Trophoblast cell (in vitro differentiated cells and primary cell): ENCODE results near the gene ZBTB21.

Source experiments
- DNase-seq, 2 donors: peaks; one replicate each; pipeline ENCODE4 v3.0.0-alpha.2; 2016
- H2AFZ ChIP-seq: 2 replicates; pipeline ENCODE4 v1.6.1; 2013; ENCODE audit warnings: low read length, moderate library complexity, mild to moderate bottlenecking; ENCODE audit not compliant: insufficient read depth, poor library complexity
- H2AK5ac ChIP-seq: 2 replicates; pipeline ENCODE4 v1.6.1; 2013; ENCODE audit warnings: mild to moderate bottlenecking, low read length
- H2BK120ac ChIP-seq: 2 replicates; pipeline ENCODE4 v1.6.1; 2013; ENCODE audit warnings: low read length, mild to moderate bottlenecking, moderate library complexity; ENCODE audit not compliant: insufficient read depth, poor library complexity
- H2BK12ac ChIP-seq: 2 replicates; pipeline ENCODE4 v1.6.1; 2013; ENCODE audit warnings: mild to moderate bottlenecking, low read length, moderate library complexity
- H2BK5ac ChIP-seq: 2 replicates; pipeline ENCODE4 v1.6.1; 2013; ENCODE audit warnings: low read length, low read depth, moderate library complexity, mild to moderate bottlenecking; ENCODE audit not compliant: poor library complexity
- H3K14ac ChIP-seq: 2 replicates; pipeline ENCODE4 v1.6.1; 2013; ENCODE audit warnings: mild to moderate bottlenecking, low read length
- H3K18ac ChIP-seq: 2 replicates; pipeline ENCODE4 v1.6.1; 2013; ENCODE audit warnings: mild to moderate bottlenecking, low read length
- H3K23ac ChIP-seq: 2 replicates; pipeline ENCODE4 v1.6.1; 2013; ENCODE audit warnings: low read length
- H3K27ac ChIP-seq: 2 replicates; pipeline ENCODE4 v1.5.1; 2013; ENCODE audit warnings: low read depth, mild to moderate bottlenecking, inconsistent platforms, low read length, moderate library complexity
- H3K27me3 ChIP-seq: 2 replicates; pipeline ENCODE4 v1.6.1; 2013; ENCODE audit warnings: inconsistent platforms, mild to moderate bottlenecking, low read length, moderate library complexity; ENCODE audit not compliant: insufficient read depth
- H3K36me3 ChIP-seq, 2 experiments: 1 replicate in 1 of 2; 2 replicates in 1 of 2; pipeline ENCODE4 v1.6.1; 2013; ENCODE audit warnings: low read length in 2 of 2, mild to moderate bottlenecking in 2 of 2, moderate library complexity in 1 of 2; ENCODE audit not compliant: insufficient read depth in 2 of 2, control insufficient read depth in 1 of 2
- H3K4ac ChIP-seq: 2 replicates; pipeline ENCODE4 v1.6.1; 2013; ENCODE audit warnings: low read depth, mild to moderate bottlenecking, low read length, moderate library complexity
- H3K4me1 ChIP-seq, 2 experiments: 1 replicate in 1 of 2; 2 replicates in 1 of 2; pipeline ENCODE4 v1.6.1; 2013; ENCODE audit warnings: low read length in 2 of 2, mild to moderate bottlenecking in 2 of 2, moderate library complexity in 1 of 2; ENCODE audit not compliant: insufficient read depth in 2 of 2, control insufficient read depth in 1 of 2
- H3K4me2 ChIP-seq: 2 replicates; pipeline ENCODE4 v1.6.1; 2013; ENCODE audit warnings: inconsistent platforms, mild to moderate bottlenecking, low read length, moderate library complexity
- H3K4me3 ChIP-seq: 2 replicates; pipeline ENCODE4 v1.5.1; 2013; ENCODE audit warnings: mild to moderate bottlenecking, low read depth, low read length, inconsistent platforms
- H3K79me1 ChIP-seq: one replicate; pipeline ENCODE4 v1.6.1; 2013; ENCODE audit warnings: low read length
- H3K79me2 ChIP-seq: 2 replicates; pipeline ENCODE4 v1.6.1; 2013; ENCODE audit warnings: low read length, mild to moderate bottlenecking; ENCODE audit not compliant: control insufficient read depth, insufficient read depth, poor library complexity
- H3K9ac ChIP-seq: 2 replicates; pipeline ENCODE4 v1.6.1; 2013; ENCODE audit warnings: mild to moderate bottlenecking, low read length
- H3K9me3 ChIP-seq: 2 replicates; pipeline ENCODE4 v1.6.1; 2013; ENCODE audit warnings: low read depth, mild to moderate bottlenecking, control low read depth, inconsistent platforms, low read length; ENCODE audit not compliant: insufficient read depth
- H4K12ac ChIP-seq: 2 replicates; pipeline ENCODE4 v1.6.1; 2013; ENCODE audit warnings: low read depth, mild to moderate bottlenecking, low read length, moderate library complexity
- H4K8ac ChIP-seq: 2 replicates; pipeline ENCODE4 v1.6.1; 2013; ENCODE audit warnings: low read depth, mild to moderate bottlenecking, low read length, moderate library complexity
- H4K91ac ChIP-seq: one replicate; pipeline ENCODE4 v1.6.1; 2013; ENCODE audit warnings: low read depth, mild to moderate bottlenecking, low read length, moderate library complexity
- WGBS: extraction: QIAGEN DNeasy Blood & Tissue Kit; methylation state at CpG from one replicate; pipeline ENCODE4 v1.1.7; 2013; ENCODE audit warnings: missing lambda C conversion rate; ENCODE audit not compliant: insufficient read length, insufficient coverage; ENCODE audit errors: extremely low coverage; 5-methylcytosine and 5-hydroxymethylcytosine counted together

ZBTB21 gene

DNA sequence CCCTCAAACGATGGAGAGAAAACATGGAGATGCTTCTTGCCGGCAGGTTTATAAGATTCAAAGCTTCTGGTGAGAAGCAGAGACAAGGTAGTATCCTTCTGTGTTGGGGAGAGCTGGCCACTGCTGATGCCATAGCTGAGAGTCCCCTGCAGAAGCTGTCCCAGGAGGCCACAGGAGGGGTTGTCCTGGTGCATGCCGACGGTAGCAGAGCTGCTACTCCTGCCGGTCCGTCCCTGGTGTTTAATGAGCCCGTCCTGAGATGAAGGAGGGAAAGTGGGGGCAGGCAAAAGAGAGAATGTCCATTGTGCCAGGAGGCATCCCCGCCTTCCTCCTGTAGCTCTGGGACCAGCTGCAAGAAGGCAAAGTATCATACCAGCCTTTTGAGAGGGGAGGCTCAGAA lies 46.0 kb downstream of the ZBTB21 start:
- no peak overlapping the region for H3K4me2 ChIP-seq
- no peaks in the 10 kb centered on the region for H3K36me3 ChIP-seq
- H3K27me3 ChIP-seq: no peaks in the 10 kb centered on the region
- H3K79me1 ChIP-seq: no peaks in the 10 kb centered on the region
- no peaks in the 10 kb centered on the region for H3K79me2 ChIP-seq
- no peak overlapping the region for H3K9ac ChIP-seq
- no CpG with 5 or more reads among the region's 8 CpGs for WGBS
- H3K14ac ChIP-seq: no peak overlapping the region
- no peak overlapping the region for H2AFZ ChIP-seq
- no peak overlapping the region for H2BK12ac ChIP-seq
- no peak overlapping the region for H2BK120ac ChIP-seq
- H2BK5ac ChIP-seq: no peak overlapping the region
- no peak overlapping the region for H3K4ac ChIP-seq
- no peak overlapping the region for H2AK5ac ChIP-seq
- H4K8ac ChIP-seq: no peak overlapping the region
- H3K4me3 ChIP-seq: no peak overlapping the region
- H4K91ac ChIP-seq: no peak overlapping the region
- no peaks in the 10 kb centered on the region for H3K4me1 ChIP-seq
- H3K9me3 ChIP-seq: no peaks in the 10 kb centered on the region
- H3K18ac ChIP-seq: no peak overlapping the region
- H4K12ac ChIP-seq: no peak overlapping the region
- DNase-seq: no peak
- no peak overlapping the region for H3K23ac ChIP-seq
- no peak overlapping the region for H3K27ac ChIP-seq

GRCh38 chr21:41962425-41962966 lies 47.7 kb downstream of the ZBTB21 start:
- Histone ChIP-seq H3K4me3 (no peak overlapping the region), H2BK12ac (no peak overlapping the region), H3K79me1 (peaks cover 1% of the 10 kb centered on the region), H2BK120ac (no peak overlapping the region), H3K23ac (no peak overlapping the region), H3K9ac (no peak overlapping the region), H3K14ac (no peak overlapping the region), H4K8ac (no peak overlapping the region), H2AFZ (no peak overlapping the region), H3K4ac (no peak overlapping the region), H3K27ac (no peak overlapping the region), H4K12ac (no peak overlapping the region), H3K79me2 (no peaks in the 10 kb centered on the region), H3K27me3 (no peaks in the 10 kb centered on the region), H3K9me3 (no peaks in the 10 kb centered on the region), H3K18ac (no peak overlapping the region), H2BK5ac (no peak overlapping the region), H2AK5ac (no peak overlapping the region), H3K4me2 (no peak overlapping the region), H4K91ac (no peak overlapping the region), H3K36me3 (no peaks in the 10 kb centered on the region), H3K4me1 (peaks cover 4 to 7% of the 10 kb centered on the region in 2 experiments)
- DNase-seq: no peak
- whole genome bisulfite sequencing: no CpG with 5 or more reads among the region's 11 CpGs

DNA sequence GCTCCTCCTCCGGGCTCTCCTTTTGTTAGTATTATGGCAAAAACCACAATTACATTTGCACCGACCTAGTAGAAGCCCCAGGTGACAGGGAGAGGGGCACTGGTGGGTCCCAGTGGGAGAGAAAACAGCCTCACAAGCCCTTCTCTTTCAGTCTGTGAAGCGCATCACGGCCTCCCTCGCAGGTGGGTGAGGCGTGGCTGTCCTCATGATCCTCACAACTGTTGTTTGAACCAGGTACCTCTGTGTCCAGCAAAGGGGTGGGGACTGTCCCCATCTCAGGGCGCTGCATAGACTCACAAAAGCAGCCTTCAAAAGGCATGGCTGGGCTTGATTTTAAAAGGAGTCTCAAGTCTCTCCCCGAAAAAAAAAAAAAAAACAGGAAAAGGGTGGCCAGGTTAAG lies 48.4 kb downstream of the ZBTB21 start:
- Histone ChIP-seq H4K8ac (no peak overlapping the region), H3K79me2 (no peaks in the 10 kb centered on the region), H3K23ac (no peak overlapping the region), H2AFZ (no peak overlapping the region), H3K14ac (no peak overlapping the region), H3K4me2 (no peak overlapping the region), H3K27me3 (no peaks in the 10 kb centered on the region), H4K12ac (no peak overlapping the region), H4K91ac (no peak overlapping the region), H3K4me1 (peaks cover 9 to 14% of the 10 kb centered on the region in 2 experiments), H3K9me3 (no peaks in the 10 kb centered on the region), H3K4ac (no peak overlapping the region), H2BK120ac (no peak overlapping the region), H3K27ac (no peak overlapping the region), H3K9ac (no peak overlapping the region), H2BK12ac (no peak overlapping the region), H3K36me3 (no peaks in the 10 kb centered on the region), H2BK5ac (no peak overlapping the region), H2AK5ac (no peak overlapping the region), H3K18ac (no peak overlapping the region), H3K79me1 (peaks cover 1% of the 10 kb centered on the region), H3K4me3 (no peak overlapping the region)
- no peak for DNase-seq
- WGBS: no CpG with 5 or more reads among the region's 8 CpGs

GRCh38 chr21:41961282-41961701 lies 48.9 kb downstream of the ZBTB21 start:
- Histone ChIP-seq H3K4me2 (no peak overlapping the region), H2BK120ac (no peak overlapping the region), H3K9ac (no peak overlapping the region), H3K9me3 (no peaks in the 10 kb centered on the region), H3K18ac (no peak overlapping the region), H3K4ac (no peak overlapping the region), H3K4me1 (peaks cover 9 to 15% of the 10 kb centered on the region in 2 experiments), H3K79me1 (peaks cover 1% of the 10 kb centered on the region), H2AK5ac (no peak overlapping the region), H3K14ac (no peak overlapping the region), H2BK12ac (no peak overlapping the region), H2BK5ac (no peak overlapping the region), H2AFZ (no peak overlapping the region), H4K91ac (no peak overlapping the region), H3K27ac (no peak overlapping the region), H3K4me3 (no peak overlapping the region), H4K12ac (no peak overlapping the region), H3K79me2 (no peaks in the 10 kb centered on the region), H3K23ac (no peak overlapping the region), H3K36me3 (no peaks in the 10 kb centered on the region), H3K27me3 (no peaks in the 10 kb centered on the region), H4K8ac (no peak overlapping the region)
- no CpG with 5 or more reads among the region's 14 CpGs for WGBS
- no peak for DNase-seq
